Kidney glomerular epithelial cell (primary cell): ENCODE data around the gene AEBP1.

Experiments used
- DNase-seq: peaks from one replicate; lab custom pipeline; 2025; lab: John Stamatoyannopoulos, UW

AEBP1 gene

GRCh38 chr7:44066494-44067063, 37.6 kb upstream of the AEBP1 start:
- DNase-seq = no peak

- DNase-seq = no peak
Measured at GRCh38 chr7:44067064-44067951, 36.8 kb upstream of the AEBP1 start.

GRCh38 chr7:44068054-44068453, 36.1 kb upstream of the AEBP1 start:
- DNase-seq = no peak

- DNase-seq = no peak
Measured at GRCh38 chr7:44071726-44072363, 32.3 kb upstream of the AEBP1 start.

- DNase-seq = peak; percentile 50
Measured at GRCh38 chr7:44072364-44073231, 31.5 kb upstream of the AEBP1 start.

- no peak for DNase-seq
Measured at GRCh38 chr7:44073664-44074348, 30.3 kb upstream of the AEBP1 start.

GRCh38 chr7:44074349-44074695, 29.8 kb upstream of the AEBP1 start:
- DNase-seq = no peak

- no peak for DNase-seq
Measured at GRCh38 chr7:44075296-44076075, 28.7 kb upstream of the AEBP1 start.

GRCh38 chr7:44076101-44076895, 27.8 kb upstream of the AEBP1 start:
- DNase-seq = no peak

GRCh38 chr7:44077061-44077460, 27.1 kb upstream of the AEBP1 start:
- DNase-seq = no peak

GRCh38 chr7:44077681-44078091, 26.5 kb upstream of the AEBP1 start:
- no peak for DNase-seq

- DNase-seq = peak; percentile 83
Measured at GRCh38 chr7:44078521-44078920, 25.6 kb upstream of the AEBP1 start.

GRCh38 chr7:44079331-44080021, 24.7 kb upstream of the AEBP1 start:
- no peak for DNase-seq

GRCh38 chr7:44080118-44080517, 24.0 kb upstream of the AEBP1 start:
- no peak for DNase-seq

- DNase-seq = no peak
Measured at GRCh38 chr7:44080686-44081265, 23.4 kb upstream of the AEBP1 start.

GRCh38 chr7:44081266-44081748, 22.8 kb upstream of the AEBP1 start:
- DNase-seq = no peak

- peak; percentile 92 for DNase-seq
Measured at GRCh38 chr7:44082541-44083207, 21.5 kb upstream of the AEBP1 start.

GRCh38 chr7:44083796-44084195, 20.3 kb upstream of the AEBP1 start:
- DNase-seq = no peak
